ENCODE results near the gene TMEFF2. TPM values are rescaled to one million over a fixed set of nuclear protein-coding genes. Genes with fewer than 3 reads are reported as not detected.
"Not testable (repeated sequence)": the region's sequence is repeated elsewhere in the genome, so short reads cannot be mapped to it uniquely, and the experiment has no call there.

The TMEFF2 gene
- total and polyA plus RNA-seq, 10 of the 15 experiments (the other 5 are each of a cell fraction or from before 2014, with no cell fraction given), result not detected

GRCh38 chr2:192080096-192080495 is 114.6 kb downstream of the TMEFF2 start:
- ATAC-seq; intact Hi-C loops (cut with micrococcal nuclease; ENCODE audit: unreplicated experiment); FAIRE-seq; H3K27me3 ChIP-seq (replicated peaks in 1 of 2; ENCODE audit: control insufficient read depth in 2 of 2, insufficient read depth in 2 of 2, low read length in 1 of 2); BruUV-seq (replicated peaks); H2AFZ ChIP-seq (ENCODE audit: control insufficient read depth, low read depth, low read length); H3K27ac ChIP-seq (ENCODE audit: control insufficient read depth, insufficient read depth); H3K9ac ChIP-seq (ENCODE audit: control insufficient read depth, insufficient read depth, low read length); DNase-seq (ENCODE audit: low read depth, low spot score); H4K20me1 ChIP-seq (ENCODE audit: control insufficient read depth, insufficient read depth); in situ Hi-C loops (cut with MboI); H3K36me3 ChIP-seq (ENCODE audit: control insufficient read depth in 2 of 2, insufficient read depth in 2 of 2, low read length in 1 of 2); RAD21 ChIA-PET (ENCODE audit: unreplicated experiment); POLR2A ChIA-PET; H3K9me3 ChIP-seq (replicated peaks; ENCODE audit: control insufficient read depth, insufficient read depth, low read length); H3K79me2 ChIP-seq (ENCODE audit: control insufficient read depth, insufficient read depth, low read length); H3K4me1 ChIP-seq (ENCODE audit: control insufficient read depth, insufficient read depth, low read length); H3K4me2 ChIP-seq (ENCODE audit: control insufficient read depth, insufficient read depth); H3K4me3 ChIP-seq: not testable (repeated sequence)
- SMC1A ChIA-PET (ENCODE audit: uncharacterized antibody, unreplicated experiment), result interaction anchor here (0.6 to 1.5 kb wide), 3 partner anchors 11 to 40 kb away, joined by 3 read pairs; no protein-coding TSS in a partner anchor
- CTCF ChIA-PET, result interaction anchor here (0.6 to 1.6 kb wide), 2 partner anchors 11 to 83 kb away, joined by 3 to 6 read pairs; no protein-coding TSS in a partner anchor
- WGBS (ENCODE audit: insufficient coverage, insufficient replicate concordance, low lambda C conversion rate, missing lambda C conversion rate), result 0% methylated on average over 3 of the region's 3 CpGs

DNA sequence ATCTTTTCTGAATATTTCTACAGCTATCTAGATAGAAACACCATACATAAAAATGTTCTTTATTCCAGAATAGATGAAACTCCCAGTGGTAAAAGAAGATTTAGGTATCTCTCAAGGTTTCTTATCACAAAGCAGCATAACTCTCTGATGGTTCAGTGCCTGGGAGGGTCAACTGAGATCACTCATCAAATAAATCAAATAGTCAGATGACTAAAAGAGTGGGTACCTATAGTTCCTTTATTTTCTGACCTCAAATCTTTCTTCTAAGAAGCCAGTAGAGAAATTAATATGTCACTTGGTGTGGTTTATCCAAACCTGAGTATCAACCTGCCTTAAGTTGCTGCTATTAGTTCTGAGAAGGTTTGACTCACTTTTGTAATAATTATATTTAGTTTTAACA is 120.9 kb downstream of the TMEFF2 start:
- no peak overlapping the region for H3K9ac ChIP-seq (ENCODE audit: control insufficient read depth, insufficient read depth, low read length)
- no peak overlapping the region for H2AFZ ChIP-seq (ENCODE audit: control insufficient read depth, low read depth, low read length)
- no peaks in the 10 kb centered on the region for H4K20me1 ChIP-seq (ENCODE audit: control insufficient read depth, insufficient read depth)
- no peaks in the 10 kb centered on the region for H3K79me2 ChIP-seq (ENCODE audit: control insufficient read depth, insufficient read depth, low read length)
- RAD21 ChIA-PET (ENCODE audit: unreplicated experiment), result no interaction called here
- no peaks in the 10 kb centered on the region for H3K27me3 ChIP-seq (replicated peaks in 1 of 2; ENCODE audit: control insufficient read depth in 2 of 2, insufficient read depth in 2 of 2, low read length in 1 of 2)
- SMC1A ChIA-PET (ENCODE audit: uncharacterized antibody, unreplicated experiment), result interaction anchor here (0.7 to 1.6 kb wide), 3 partner anchors 12 to 204 kb away, joined by 3 read pairs; no protein-coding TSS in a partner anchor
- no peak overlapping the region for H3K4me3 ChIP-seq
- ATAC-seq (peak; percentile 55), DNase-seq (ENCODE audit: low read depth, low spot score) (no peak), FAIRE-seq (no peak)
- intact Hi-C loops (cut with micrococcal nuclease; ENCODE audit: unreplicated experiment) (no loop called here), in situ Hi-C loops (cut with MboI) (no loop called here)
- H3K4me2 ChIP-seq (ENCODE audit: control insufficient read depth, insufficient read depth), result no peak overlapping the region
- H3K9me3 ChIP-seq (replicated peaks; ENCODE audit: control insufficient read depth, insufficient read depth, low read length), result no peaks in the 10 kb centered on the region
- CTCF ChIA-PET, result no interaction called here
- H3K4me1 ChIP-seq (ENCODE audit: control insufficient read depth, insufficient read depth, low read length), result no peaks in the 10 kb centered on the region
- no peak for TF ChIP-seq RBBP5 (conservative IDR thresholded peaks at IDR 0.05)
- no peak for TF ChIP-seq CUX1 (IDR thresholded peaks at IDR 0.05; ENCODE audit: insufficient replicate concordance, low read depth, low read length)
- POLR2A ChIA-PET, result no interaction called here
- BruUV-seq (replicated peaks), result no TSS peak
- no peak overlapping the region for H3K27ac ChIP-seq (ENCODE audit: control insufficient read depth, insufficient read depth)
- H3K36me3 ChIP-seq (ENCODE audit: control insufficient read depth in 2 of 2, insufficient read depth in 2 of 2, low read length in 1 of 2), result no peaks in the 10 kb centered on the region
